ENCODE results near the gene ANGPT4. TPM values are rescaled to one million over a fixed set of nuclear protein-coding genes. Genes with fewer than 3 reads are reported as not detected.

ANGPT4 gene
- total RNA-seq, 2 experiments from 2014 or later = not detected

DNA sequence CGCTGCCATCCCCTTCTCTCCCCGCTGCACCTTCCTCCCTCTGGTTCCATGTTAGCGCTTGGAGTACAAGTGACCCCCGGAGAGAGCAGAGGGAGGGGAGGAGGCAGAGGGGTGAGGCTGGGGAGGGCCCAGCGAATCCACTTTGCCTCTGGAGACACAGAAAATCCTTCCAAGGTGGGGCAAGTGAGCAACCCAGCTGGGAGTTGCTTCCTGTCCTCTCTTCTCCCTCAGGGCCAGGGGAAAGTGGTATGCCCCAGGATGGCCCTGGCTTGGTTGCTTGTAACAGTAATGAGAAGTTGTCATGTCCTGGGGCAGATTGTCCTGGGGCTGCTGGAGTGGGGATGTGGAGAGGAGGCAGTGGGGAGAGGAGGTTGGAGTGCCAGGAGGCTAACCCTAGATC lies 691 bp upstream of the ANGPT4 start:
- ATAC-seq (no peak), DNase-seq (no peak)
- H3K4me3 Mint-ChIP-seq = no peak overlapping the region
- H3K4me1 Mint-ChIP-seq = no peaks in the 10 kb centered on the region
- intact Hi-C loops (cut with DNase I, micrococcal nuclease) = no loop called here
- POLR2A ChIA-PET = no interaction called here
- H3K27me3 Mint-ChIP-seq = peaks cover 8% of the 10 kb centered on the region
- H3K9me3 Mint-ChIP-seq (ENCODE audit: low read depth) = no peaks in the 10 kb centered on the region
- no peak overlapping the region for H3K27ac Mint-ChIP-seq
- CTCF ChIA-PET = interaction anchor here (1.3 kb wide), 1 partner anchor 101 kb away, joined by 3 read pairs; no protein-coding TSS in a partner anchor
- no peaks in the 10 kb centered on the region for H3K36me3 Mint-ChIP-seq (ENCODE audit: low read depth)

DNA sequence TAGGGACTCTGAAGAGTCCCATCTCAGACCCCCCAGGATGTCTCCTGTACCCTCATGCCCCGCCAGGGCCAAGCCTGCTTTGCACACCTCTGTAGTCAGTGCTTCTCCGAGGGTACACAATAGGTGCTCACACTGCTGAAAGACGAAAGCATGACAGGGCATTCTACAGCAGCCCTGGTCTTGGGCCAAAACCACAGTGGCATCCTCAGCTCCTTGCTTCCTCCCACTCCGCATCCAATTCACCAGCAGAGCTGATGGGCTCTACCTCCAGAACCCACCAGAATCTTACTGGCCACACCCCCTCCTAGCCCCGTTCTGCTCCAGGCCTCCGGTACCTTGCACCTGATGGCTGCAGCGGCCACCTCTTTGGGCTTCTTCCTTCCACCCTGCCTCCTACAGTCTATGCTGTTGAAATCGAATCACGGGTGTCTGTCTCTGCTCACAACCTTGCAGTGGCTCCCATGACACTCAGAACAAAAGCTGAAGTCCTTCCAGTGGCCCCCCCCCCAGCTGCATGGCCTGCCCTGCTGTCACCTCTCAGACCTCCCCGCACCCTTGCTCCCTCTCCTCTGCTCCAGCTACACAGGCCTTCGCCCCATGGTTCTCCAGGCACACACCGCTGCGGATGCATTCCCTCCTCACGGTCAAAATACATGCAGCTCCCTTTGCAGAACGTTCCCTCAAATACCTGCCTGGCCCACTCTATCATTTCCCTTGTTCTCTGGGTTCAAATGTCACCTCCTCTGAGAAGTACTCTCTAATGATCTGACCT lies 1.2 kb downstream of the ANGPT4 start:
- peaks cover 8% of the 10 kb centered on the region for H3K27me3 Mint-ChIP-seq
- CTCF ChIA-PET = no interaction called here
- no peak overlapping the region for H3K27ac Mint-ChIP-seq
- DNase-seq (no peak), ATAC-seq (no peak)
- intact Hi-C loops (cut with DNase I, micrococcal nuclease) = loop anchor here in 1 of 2 experiments (5.0 kb wide), 1 partner anchor 98 kb away; no protein-coding TSS in a partner anchor
- POLR2A ChIA-PET = no interaction called here
- no peaks in the 10 kb centered on the region for H3K9me3 Mint-ChIP-seq (ENCODE audit: low read depth)
- H3K4me1 Mint-ChIP-seq = no peaks in the 10 kb centered on the region
- H3K36me3 Mint-ChIP-seq (ENCODE audit: low read depth) = no peaks in the 10 kb centered on the region
- no peak overlapping the region for H3K4me3 Mint-ChIP-seq

DNA sequence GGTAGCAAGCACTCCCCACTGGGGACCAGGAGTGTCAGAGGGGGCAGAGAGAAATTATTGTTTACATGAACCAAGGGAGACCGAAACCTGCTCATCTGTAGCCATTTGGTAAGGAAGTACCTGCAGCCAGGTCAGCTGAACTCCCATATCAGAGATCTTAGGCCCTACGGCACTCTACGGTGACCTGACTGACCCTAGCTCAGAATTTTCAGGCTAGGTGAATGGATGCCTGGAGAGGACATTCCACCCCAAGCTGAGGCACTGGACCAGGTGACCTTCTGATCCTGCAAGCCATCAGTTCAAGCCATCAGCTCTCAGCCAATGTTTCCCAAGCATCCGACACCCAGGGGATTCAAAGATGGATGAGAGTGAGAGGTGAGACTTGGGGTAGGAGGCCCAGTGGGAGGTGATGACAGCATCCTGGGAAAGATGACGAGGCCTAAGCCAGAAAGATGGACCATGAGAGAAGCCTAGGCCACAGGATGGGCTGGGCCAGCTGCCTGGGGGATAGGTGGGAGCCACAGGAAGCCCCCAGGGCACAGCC lies 2.8 kb downstream of the ANGPT4 start:
- no peak overlapping the region for H3K27ac Mint-ChIP-seq
- ChIA-PET POLR2A (no interaction called here), CTCF (interaction anchor here (1.2 kb wide), 1 partner anchor 43 kb away, joined by 3 read pairs; no protein-coding TSS in a partner anchor)
- no peaks in the 10 kb centered on the region for H3K4me1 Mint-ChIP-seq
- intact Hi-C loops (cut with DNase I, micrococcal nuclease) = loop anchor here in 1 of 2 experiments (5.0 kb wide), 1 partner anchor 96 kb away; no protein-coding TSS in a partner anchor
- no peaks in the 10 kb centered on the region for H3K36me3 Mint-ChIP-seq (ENCODE audit: low read depth)
- peaks cover 8% of the 10 kb centered on the region for H3K27me3 Mint-ChIP-seq
- H3K9me3 Mint-ChIP-seq (ENCODE audit: low read depth) = no peaks in the 10 kb centered on the region
- ATAC-seq (no peak), DNase-seq (no peak)
- no peak overlapping the region for H3K4me3 Mint-ChIP-seq

DNA sequence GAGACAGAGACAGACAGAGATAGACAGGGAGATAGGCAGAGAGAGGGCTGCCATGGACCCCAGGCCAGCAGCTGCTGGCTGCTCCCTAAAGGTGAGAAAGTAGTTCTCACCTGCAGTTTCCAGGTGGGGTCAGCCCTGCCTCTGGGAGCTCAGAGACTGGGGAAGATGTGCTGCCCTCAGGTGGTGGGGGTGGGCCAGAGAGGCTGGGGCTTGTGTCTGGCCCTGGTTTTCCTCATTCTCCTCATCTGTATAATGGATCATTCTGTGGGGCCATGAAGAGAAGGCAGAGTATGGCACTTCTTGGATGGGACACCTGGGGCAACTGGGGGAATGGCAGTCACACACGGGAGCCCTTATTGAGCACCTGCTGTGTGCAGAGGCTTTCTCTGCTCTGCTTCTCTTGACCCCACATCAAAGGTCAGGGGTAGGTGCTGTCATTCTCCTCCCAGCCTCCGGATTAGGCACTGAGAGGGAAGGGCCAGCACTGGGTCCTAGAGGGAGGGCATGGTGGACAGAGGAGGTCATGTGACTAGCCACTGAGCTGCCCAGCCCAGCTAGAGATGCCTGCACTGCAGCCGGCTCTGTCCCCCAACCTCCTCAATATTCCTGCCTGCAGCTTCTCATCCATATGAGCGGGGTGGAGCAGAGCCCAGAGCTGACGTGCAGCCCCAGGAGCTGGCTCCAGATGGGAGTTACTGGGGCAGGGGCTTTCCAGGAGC lies 4.1 kb downstream of the ANGPT4 start:
- no peak for ATAC-seq
- Mint-ChIP-seq H3K27ac (no peak overlapping the region), H3K36me3 (ENCODE audit: low read depth) (no peaks in the 10 kb centered on the region), H3K4me1 (no peaks in the 10 kb centered on the region), H3K9me3 (ENCODE audit: low read depth) (no peaks in the 10 kb centered on the region), H3K27me3 (peaks cover 8% of the 10 kb centered on the region), H3K4me3 (no peak overlapping the region)
- peak; percentile 30 for DNase-seq
- ChIA-PET CTCF (interaction anchor here (0.9 to 1.2 kb wide), 3 partner anchors 44 to 96 kb away, joined by 3 to 4 read pairs (median 3); no protein-coding TSS in a partner anchor), POLR2A (no interaction called here)
- intact Hi-C loops (cut with DNase I, micrococcal nuclease) = loop anchor here in 1 of 2 experiments (5.0 kb wide), 1 partner anchor 95 kb away; no protein-coding TSS in a partner anchor

DNA sequence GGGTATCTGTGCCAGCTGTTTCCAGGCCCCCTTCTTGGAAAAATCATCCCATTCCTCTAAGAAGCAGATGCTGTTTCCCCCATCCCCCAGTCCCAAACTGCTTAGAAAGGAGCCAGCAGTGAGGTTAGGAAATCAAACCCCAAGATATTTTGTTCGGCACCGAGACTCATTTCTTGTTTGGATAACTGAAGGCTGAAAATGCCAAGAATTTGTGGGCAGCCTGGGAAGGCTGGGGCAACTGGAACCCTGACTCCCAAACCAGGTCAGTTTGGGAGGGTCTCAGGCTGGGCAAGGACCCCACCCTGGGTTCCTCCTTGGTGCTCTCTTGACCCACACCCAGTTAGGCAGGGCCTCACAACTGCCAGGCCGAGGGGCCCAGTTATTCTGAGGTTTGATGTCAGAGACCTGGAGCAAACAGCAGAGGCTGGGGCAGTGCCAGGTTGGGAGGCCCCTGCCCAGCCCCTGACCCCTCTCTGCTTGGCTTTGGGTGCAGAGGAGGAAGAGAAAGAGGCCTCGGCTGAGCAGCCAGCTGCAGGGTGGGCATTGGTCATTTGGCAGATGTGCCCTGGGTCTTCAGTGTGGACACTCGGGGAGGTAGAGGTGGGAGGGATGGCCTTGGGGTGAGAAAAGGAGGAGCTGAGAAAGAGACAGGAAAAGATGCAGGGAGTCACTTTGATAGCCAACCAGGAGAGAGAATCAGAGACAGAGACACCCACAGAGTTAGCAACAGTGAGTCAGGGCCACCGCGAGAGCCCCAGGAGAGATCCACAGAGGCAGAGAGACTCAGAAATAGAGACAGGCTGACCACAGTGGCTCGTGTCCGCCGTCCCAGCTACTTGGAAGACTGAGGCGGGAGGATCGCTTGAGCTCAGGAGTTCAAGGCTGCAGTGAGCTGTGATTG lies 5.0 kb downstream of the ANGPT4 start:
- H3K27ac Mint-ChIP-seq = no peak overlapping the region
- no peaks in the 10 kb centered on the region for H3K4me1 Mint-ChIP-seq
- ChIA-PET CTCF (interaction anchor here (0.5 to 1.0 kb wide), 4 partner anchors 45 to 95 kb away, joined by 3 to 5 read pairs (median 4); partner anchors contain the start of gene FAM110A), POLR2A (no interaction called here)
- no peak for ATAC-seq
- intact Hi-C loops (cut with DNase I, micrococcal nuclease) = loop anchor here in 1 of 2 experiments (5.0 kb wide), 1 partner anchor 94 kb away; no protein-coding TSS in a partner anchor
- no peaks in the 10 kb centered on the region for H3K9me3 Mint-ChIP-seq (ENCODE audit: low read depth)
- peaks cover 5% of the 10 kb centered on the region for H3K27me3 Mint-ChIP-seq
- peak; percentile 14 for DNase-seq
- no peaks in the 10 kb centered on the region for H3K36me3 Mint-ChIP-seq (ENCODE audit: low read depth)
- no peak overlapping the region for H3K4me3 Mint-ChIP-seq

DNA sequence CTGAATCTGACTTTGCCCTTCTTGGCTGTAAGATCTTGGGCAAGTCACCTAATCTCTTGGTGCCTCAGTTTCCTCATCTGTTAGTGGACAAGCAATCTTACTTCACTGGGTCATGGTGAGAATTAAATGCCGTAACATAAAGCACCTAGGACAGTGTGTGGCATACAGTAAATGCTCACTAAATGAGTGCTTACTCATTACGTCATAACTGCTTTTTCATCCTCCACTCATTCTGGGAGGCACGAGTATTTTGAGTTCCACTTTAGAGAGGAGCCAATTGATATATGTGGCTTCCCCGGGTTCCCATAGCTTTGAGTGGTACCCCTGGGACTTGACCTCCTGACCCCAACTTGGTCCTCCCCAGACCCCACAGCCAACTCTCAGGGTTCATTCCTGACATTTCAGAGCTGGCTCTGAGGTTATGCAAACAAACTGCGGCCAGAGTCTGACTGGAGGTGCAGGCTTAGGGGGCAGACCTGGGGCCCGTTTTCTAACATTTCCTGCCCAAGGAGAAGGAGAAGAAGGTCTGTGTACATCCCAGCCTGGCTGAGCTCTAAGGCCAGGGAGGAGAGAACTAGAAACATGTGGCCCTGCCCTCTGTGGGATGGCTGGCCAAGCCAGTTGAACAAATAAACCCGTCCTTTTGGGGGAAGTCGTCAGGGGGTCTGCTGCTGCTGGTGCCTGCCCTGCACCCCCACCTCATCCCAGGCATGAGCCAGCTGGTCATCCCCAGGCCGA lies 5.8 kb downstream of the ANGPT4 start:
- H3K27me3 Mint-ChIP-seq = peaks cover 5% of the 10 kb centered on the region
- H3K4me1 Mint-ChIP-seq = no peaks in the 10 kb centered on the region
- no peaks in the 10 kb centered on the region for H3K36me3 Mint-ChIP-seq (ENCODE audit: low read depth)
- intact Hi-C loops (cut with DNase I, micrococcal nuclease) = loop anchor here in 1 of 2 experiments (5.0 kb wide), 1 partner anchor 93 kb away; no protein-coding TSS in a partner anchor
- DNase-seq (no peak), ATAC-seq (no peak)
- ChIA-PET CTCF (no interaction called here), POLR2A (no interaction called here)
- no peaks in the 10 kb centered on the region for H3K9me3 Mint-ChIP-seq (ENCODE audit: low read depth)
- H3K4me3 Mint-ChIP-seq = no peak overlapping the region
- H3K27ac Mint-ChIP-seq = no peak overlapping the region

DNA sequence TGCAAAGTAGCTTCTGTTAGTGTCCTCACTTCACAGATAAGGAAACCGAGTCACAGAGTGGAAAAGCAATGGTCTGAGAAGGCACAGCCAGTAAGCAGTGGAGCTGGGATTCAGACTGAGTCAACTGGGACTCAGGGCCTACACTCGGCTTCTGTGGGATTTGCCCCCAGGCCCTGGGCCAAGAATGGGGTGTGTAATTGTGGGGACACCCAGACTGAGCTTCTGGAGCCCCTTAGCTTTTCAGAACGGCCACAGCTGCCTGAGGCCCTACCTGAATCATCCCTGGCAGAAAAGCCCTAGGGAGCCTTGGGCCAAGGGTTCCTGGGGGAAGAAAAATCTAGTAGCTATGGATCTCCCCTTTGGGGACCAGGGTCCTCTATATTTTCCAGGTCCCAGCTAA lies 6.5 kb downstream of the ANGPT4 start:
- DNase-seq (no peak), ATAC-seq (no peak)
- Mint-ChIP-seq H3K9me3 (ENCODE audit: low read depth) (no peaks in the 10 kb centered on the region), H3K4me1 (no peaks in the 10 kb centered on the region), H3K27me3 (peaks cover 5% of the 10 kb centered on the region), H3K27ac (no peak overlapping the region), H3K36me3 (ENCODE audit: low read depth) (no peaks in the 10 kb centered on the region), H3K4me3 (no peak overlapping the region)
- ChIA-PET POLR2A (no interaction called here), CTCF (no interaction called here)
- intact Hi-C loops (cut with DNase I, micrococcal nuclease) = loop anchor here in 1 of 2 experiments (5.0 kb wide), 1 partner anchor 92 kb away; no protein-coding TSS in a partner anchor

DNA sequence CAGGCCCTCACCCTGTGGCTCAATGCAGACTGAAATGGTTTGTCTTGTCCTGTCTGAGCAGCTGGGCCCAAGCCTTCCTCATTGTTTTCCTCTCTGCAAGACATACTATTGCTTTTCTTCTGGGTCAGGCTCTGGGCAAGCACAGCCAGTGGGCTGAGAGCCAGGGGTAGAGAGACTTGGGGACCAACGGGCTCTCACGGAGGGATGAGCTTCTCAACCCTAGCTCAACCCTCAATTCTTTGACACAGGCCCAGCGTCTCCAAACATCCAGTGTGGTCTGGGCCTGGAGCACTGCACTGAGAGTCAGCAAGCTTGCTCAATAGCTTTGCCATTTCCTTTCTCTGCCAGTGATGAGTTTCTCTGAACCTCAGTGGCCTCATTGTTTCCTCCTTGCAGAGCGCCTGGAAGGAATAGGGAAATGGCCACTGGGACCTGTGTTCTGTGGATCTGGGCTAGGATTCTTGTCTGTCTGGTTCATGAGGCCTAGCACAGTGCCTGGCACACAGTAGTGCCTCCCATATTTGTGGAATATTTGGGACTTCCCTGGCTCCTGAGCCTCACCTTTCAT lies 9.3 kb downstream of the ANGPT4 start:
- Mint-ChIP-seq H3K27ac (no peak overlapping the region), H3K27me3 (no peaks in the 10 kb centered on the region), H3K9me3 (ENCODE audit: low read depth) (no peaks in the 10 kb centered on the region), H3K4me1 (no peaks in the 10 kb centered on the region), H3K36me3 (ENCODE audit: low read depth) (no peaks in the 10 kb centered on the region), H3K4me3 (no peak overlapping the region)
- ATAC-seq (no peak), DNase-seq (no peak)
- intact Hi-C loops (cut with DNase I, micrococcal nuclease) = no loop called here
- ChIA-PET CTCF (interaction anchor here (0.6 kb wide), 1 partner anchor 76 kb away, joined by 3 read pairs; no protein-coding TSS in a partner anchor), POLR2A (interaction anchor here (0.6 kb wide), 1 partner anchor 1828 kb away, joined by 5 read pairs; no protein-coding TSS in a partner anchor)

DNA sequence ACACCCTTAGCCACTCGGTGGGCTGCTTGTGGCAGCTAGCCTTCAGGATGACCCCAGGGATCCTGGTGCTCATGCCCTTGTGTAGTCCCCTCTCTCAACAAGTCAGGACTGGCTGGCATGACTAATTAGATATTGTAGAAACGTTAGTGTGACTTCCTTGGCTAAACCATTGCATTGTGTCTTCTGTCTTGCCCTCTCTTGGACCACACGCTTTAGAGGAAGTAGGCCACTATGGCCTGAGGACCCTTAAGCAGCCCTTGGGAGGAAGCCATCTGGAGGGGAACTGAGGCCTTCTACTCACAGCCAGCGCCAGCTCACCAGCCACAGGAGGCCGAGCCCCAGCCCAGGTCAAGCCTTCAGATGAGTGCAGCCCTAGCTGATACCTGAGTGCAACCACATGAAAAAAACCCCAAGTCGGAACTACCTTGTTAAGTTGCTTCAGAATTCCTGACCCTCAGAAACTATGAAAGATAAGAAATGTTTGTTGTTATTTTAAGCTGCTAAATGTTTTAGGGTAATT lies 10.1 kb downstream of the ANGPT4 start:
- ATAC-seq (no peak), DNase-seq (no peak)
- H3K27me3 Mint-ChIP-seq = no peaks in the 10 kb centered on the region
- intact Hi-C loops (cut with DNase I, micrococcal nuclease) = no loop called here
- CTCF ChIA-PET = interaction anchor here (0.6 to 1.0 kb wide), 2 partner anchors 18 to 75 kb away, joined by 3 to 4 read pairs; no protein-coding TSS in a partner anchor
- no peaks in the 10 kb centered on the region for H3K9me3 Mint-ChIP-seq (ENCODE audit: low read depth)
- POLR2A ChIA-PET = no interaction called here
- no peaks in the 10 kb centered on the region for H3K36me3 Mint-ChIP-seq (ENCODE audit: low read depth)
- H3K4me3 Mint-ChIP-seq = no peak overlapping the region
- H3K27ac Mint-ChIP-seq = no peak overlapping the region
- H3K4me1 Mint-ChIP-seq = no peaks in the 10 kb centered on the region

DNA sequence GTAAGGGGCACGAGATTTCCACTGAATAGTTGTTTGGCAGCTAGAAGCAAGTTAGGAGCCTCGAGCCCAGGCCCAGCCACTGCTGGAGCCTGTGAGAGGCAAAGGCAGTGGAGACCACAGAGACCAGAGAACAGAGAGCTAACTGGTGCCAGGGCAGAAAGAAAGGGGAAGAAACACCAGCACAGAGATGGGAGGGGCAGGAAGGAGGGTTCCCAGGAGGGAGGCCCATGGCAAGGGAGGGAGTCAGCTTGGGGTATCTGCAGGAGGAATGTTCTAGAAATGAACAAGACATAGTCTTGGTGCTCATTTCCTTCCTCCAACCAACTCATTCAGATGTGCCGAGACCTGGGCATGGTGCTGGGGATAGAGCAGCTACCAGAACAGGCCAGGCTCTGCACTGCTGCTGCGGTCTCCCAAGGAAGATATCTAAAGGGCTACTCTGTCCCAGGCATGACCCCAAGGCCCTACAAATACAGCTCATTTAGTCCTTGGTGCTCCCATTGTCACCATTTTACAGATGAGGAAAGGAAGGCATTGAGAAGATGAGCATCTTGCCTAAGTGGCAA lies 10.7 kb downstream of the ANGPT4 start:
- POLR2A ChIA-PET = no interaction called here
- no peaks in the 10 kb centered on the region for H3K4me1 Mint-ChIP-seq

More for the DNA sequence above, 10.7 kb downstream of the ANGPT4 start:
- H3K9me3 Mint-ChIP-seq (ENCODE audit: low read depth) = no peaks in the 10 kb centered on the region
- no peaks in the 10 kb centered on the region for H3K36me3 Mint-ChIP-seq (ENCODE audit: low read depth)
- no peak overlapping the region for H3K4me3 Mint-ChIP-seq
- ATAC-seq (no peak), DNase-seq (no peak)
- intact Hi-C loops (cut with DNase I, micrococcal nuclease) = no loop called here
- CTCF ChIA-PET = interaction anchor here (1.0 kb wide), 1 partner anchor 17 kb away, joined by 4 read pairs; no protein-coding TSS in a partner anchor
- no peak overlapping the region for H3K27ac Mint-ChIP-seq
- no peaks in the 10 kb centered on the region for H3K27me3 Mint-ChIP-seq
